GM12878 (cell line): Measurements from ENCODE around the gene CNNM3. TPM values are rescaled to one million over a fixed set of nuclear protein-coding genes. Genes with fewer than 3 reads are reported as not detected.

ENCODE experiments used
- ATAC-seq: fragments of 200-7000 bp; cut with Tn5 transposase; 3 replicates; pipeline ENCODE4 v1.9.1; 2020; ENCODE audit warnings: mild to moderate bottlenecking, moderate library complexity
- BruUV-seq: library from RNA; stranded (reverse); fragments of 400-500 nt; replicated peaks from 2 replicates; lab custom pipeline; 2021; lab: Mats Ljungman, UMichigan
- CTCF ChIA-PET: fragments of 300-600 bp; sonication (Branson Sonifier 250); formaldehyde crosslinking; extraction: SDS; loops from one replicate; lab custom pipeline; 2021; ENCODE audit warnings: inconsistent platforms; lab: Yijun Ruan, JAX
- POLR2A ChIA-PET: fragments of 350-600 bp; formaldehyde crosslinking; extraction: SDS; loops from one replicate; lab custom pipeline; 2021; ENCODE audit warnings: inconsistent platforms; lab: Charles Lee
- RAD21 ChIA-PET: fragments of 300-600 bp; sonication (Branson Sonifier 250); formaldehyde crosslinking; loops from one replicate; lab custom pipeline; 2023; ENCODE audit warnings: antibody characterized with exemption; ENCODE audit not compliant: unreplicated experiment; lab: Charles Lee
- SMC1A ChIA-PET: fragments of 300-600 bp; sonication (Branson Sonifier 250); formaldehyde crosslinking; loops from one replicate; lab custom pipeline; 2023; ENCODE audit not compliant: unreplicated experiment, uncharacterized antibody; lab: Charles Lee
- DNase-seq: peaks from one replicate; pipeline ENCODE4 v3.0.0-alpha.2; 2011; ENCODE audit warnings: low read depth, low spot score
- FAIRE-seq: peaks from 3 replicates; lab custom pipeline; 2011; peaks lifted over from hg19 to GRCh38; lab: Jason Lieb, UNC
- H2AFZ ChIP-seq: 2 replicates; pipeline ENCODE4 v1.6.0; 2011; ENCODE audit warnings: low read depth, low read length, control low read depth; ENCODE audit not compliant: control insufficient read depth
- H3K27ac ChIP-seq: 2 replicates; pipeline ENCODE4 v1.5.1; 2011; ENCODE audit warnings: control low read depth; ENCODE audit not compliant: control insufficient read depth, insufficient read depth
- H3K27me3 ChIP-seq, 2 experiments: replicated peaks in 1 of 2; 2 replicates each; pipeline versions ENCODE4 v1.6.0 to v1.6.1; 2011; ENCODE audit warnings: low read length in 1 of 2; ENCODE audit not compliant: control insufficient read depth in 2 of 2, insufficient read depth in 2 of 2
- H3K36me3 ChIP-seq, 2 experiments: 2 replicates each; pipeline ENCODE4 v1.5.1; 2011; ENCODE audit warnings: low read length in 1 of 2; ENCODE audit not compliant: control insufficient read depth in 2 of 2, insufficient read depth in 2 of 2
- H3K4me1 ChIP-seq: 2 replicates; pipeline ENCODE4 v1.6.1; 2011; ENCODE audit warnings: mild to moderate bottlenecking, low read length, moderate library complexity, mixed read lengths; ENCODE audit not compliant: control insufficient read depth, insufficient read depth
- H3K4me2 ChIP-seq: 2 replicates; pipeline ENCODE4 v1.6.0; 2011; ENCODE audit warnings: control low read depth; ENCODE audit not compliant: control insufficient read depth, insufficient read depth
- H3K4me3 ChIP-seq: fragments of 200-600 bp; sonication (generic); 2 replicates; pipeline ENCODE4 v1.5.1; 2016
- H3K79me2 ChIP-seq: 2 replicates; pipeline ENCODE4 v1.6.0; 2011; ENCODE audit warnings: low read length; ENCODE audit not compliant: control insufficient read depth, insufficient read depth
- H3K9ac ChIP-seq: 2 replicates; pipeline ENCODE4 v1.8.0; 2011; ENCODE audit warnings: low read length, control low read depth, mixed read lengths; ENCODE audit not compliant: control insufficient read depth, insufficient read depth
- H3K9me3 ChIP-seq: replicated peaks from 3 replicates; pipeline ENCODE4 v1.5.1; 2011; ENCODE audit warnings: mild to moderate bottlenecking, low read length; ENCODE audit not compliant: control insufficient read depth, insufficient read depth
- H4K20me1 ChIP-seq: 2 replicates; pipeline ENCODE4 v1.6.0; 2011; ENCODE audit not compliant: control insufficient read depth, insufficient read depth
- BMI1 ChIP-seq: fragments of 450-650 bp; IDR thresholded peaks from 2 replicates; pipeline ENCODE4 v1.6.1; 2016; ENCODE audit warnings: mild to moderate bottlenecking, moderate library complexity, borderline replicate concordance
- CTCF ChIP-seq, 3 experiments: IDR thresholded peaks in 2 of 3; conservative IDR thresholded peaks in 1 of 3; 2 replicates each; pipeline ENCODE4 v1.5.1; 2011; ENCODE audit warnings: low read depth in 3 of 3, low read length in 3 of 3, mild to moderate bottlenecking in 3 of 3, control low read depth in 2 of 3, moderate library complexity in 2 of 3, inconsistent platforms in 1 of 3, mixed read lengths in 1 of 3; ENCODE audit not compliant: control insufficient read depth in 2 of 3, insufficient read depth in 1 of 3; ENCODE audit errors: extremely low read depth in 1 of 3
- ETV6 ChIP-seq, 2 experiments: fragments of 450-650 bp in 1 of 2; IDR thresholded peaks in 1 of 2; conservative IDR thresholded peaks in 1 of 2; 2 replicates each; pipeline ENCODE4 v1.6.1; 2014; ENCODE audit warnings: antibody characterized with exemption in 1 of 2, borderline replicate concordance in 1 of 2, low read depth in 1 of 2, mild to moderate bottlenecking in 1 of 2, moderate library complexity in 1 of 2
- EZH2 ChIP-seq: IDR thresholded peaks from 2 replicates; pipeline ENCODE4 v1.6.1; 2012; ENCODE audit warnings: low read depth, mild to moderate bottlenecking, control low read depth, inconsistent platforms, low read length, borderline replicate concordance; ENCODE audit not compliant: control insufficient read depth
- GATAD2B ChIP-seq: fragments of 450-650 bp; conservative IDR thresholded peaks from 2 replicates; pipeline ENCODE4 v1.6.1; 2017; ENCODE audit warnings: low read depth, mild to moderate bottlenecking, moderate library complexity
- IRF5 ChIP-seq: fragments of 450-650 bp; IDR thresholded peaks from 2 replicates; pipeline ENCODE4 v1.6.1; 2017; ENCODE audit warnings: borderline replicate concordance
- POLR2A ChIP-seq: IDR thresholded peaks from 2 replicates; pipeline ENCODE4 v1.6.1; 2011; ENCODE audit warnings: low read depth, mild to moderate bottlenecking, low read length
- POU2F2 ChIP-seq: IDR thresholded peaks from 3 replicates; pipeline ENCODE4 v1.6.1; 2011; ENCODE audit warnings: low read depth, mild to moderate bottlenecking, low read length, borderline replicate concordance
- SUZ12 ChIP-seq: fragments of 200-600 bp; sonication (generic); IDR thresholded peaks from one replicate; pipeline ENCODE4 v1.6.1; 2018; ENCODE audit warnings: antibody characterized with exemption, mild to moderate bottlenecking; ENCODE audit not compliant: unreplicated experiment
- USF2 ChIP-seq: IDR thresholded peaks from 2 replicates; pipeline ENCODE4 v1.6.1; 2011; ENCODE audit warnings: low read depth, low read length, improper control_type of control experiment, borderline replicate concordance
- WGBS: methylation state at CpG from one replicate; pipeline ENCODE4 v1.1.6; 2016; ENCODE audit warnings: low lambda C conversion rate; ENCODE audit not compliant: insufficient replicate concordance, insufficient coverage; ENCODE audit errors: missing lambda C conversion rate; 5-methylcytosine and 5-hydroxymethylcytosine counted together
- in situ Hi-C: fragments of 300-500 bp; cut with MboI; formaldehyde crosslinking; loops from 9 replicates; pipeline ENCODE4 v1.14.3; 2018; ENCODE audit warnings: mixed read lengths
- intact Hi-C: fragments of 100-400 bp; cut with micrococcal nuclease; formaldehyde crosslinking; loops from one replicate; pipeline ENCODE4 v1.14.2; 2022; ENCODE audit not compliant: unreplicated experiment
- polyA plus RNA-seq, 11 experiments: library from polyadenylated mRNA; depleted of rRNA in 4 of 11; unstranded in 6 of 11; stranded (reverse) in 5 of 11; fragments of >200 nt; fragmentation: Nextera tagmentation in 4 of 11; fragmentation: Illumina TruSeq in 1 of 11; extraction: Ambion mirVana in 4 of 11; extraction: Trizol in 1 of 11; gene quantifications; 1 replicate in 1 of 11; 2 replicates in 10 of 11; pipeline versions ENCODE4 v1.2.1 to v1.2.3, GENCODE V29; 2011 to 2016; ENCODE audit warnings: inconsistent platforms in 2 of 11, missing spikeins in 2 of 11, low read depth in 1 of 11
- total RNA-seq, 4 experiments: library from RNA; depleted of rRNA in 3 of 4; stranded (reverse); fragments of >200 nt in 3 of 4; fragmentation: Illumina TruSeq in 1 of 4; extraction: Trizol in 1 of 4; gene quantifications; 2 replicates each; pipeline versions ENCODE4 v1.2.1 to v1.2.3, GENCODE V29; 2013 to 2021

The CNNM3 gene
- total and polyA plus RNA-seq, 10 of the 15 experiments (the other 5 are each of a cell fraction or from before 2014, with no cell fraction given): 0.72 to 14.3 (median 4.0) TPM

GRCh38 chr2:96798733-96799622 lies 17.1 kb upstream of the CNNM3 start:
- ChIA-PET POLR2A (no interaction called here), RAD21 (interaction anchor here (1.3 to 2.1 kb wide), 2 partner anchors 33 to 37 kb away, joined by 4 to 15 read pairs; partner anchors contain the start of gene CNNM4), CTCF (interaction anchor here (0.7 to 2.6 kb wide), 4 partner anchors 20 to 288 kb away, joined by 3 to 10 read pairs (median 4); no protein-coding TSS in a partner anchor), SMC1A (interaction anchor here (2.4 kb wide), 1 partner anchor 36 kb away, joined by 16 read pairs; no protein-coding TSS in a partner anchor)
- in situ Hi-C loops (no loop called here), intact Hi-C loops (no loop called here)
- Histone ChIP-seq H2AFZ (no peak overlapping the region), H3K9ac (no peak overlapping the region), H3K9me3 (no peaks in the 10 kb centered on the region), H3K36me3 (peaks cover 20 to 23% of the 10 kb centered on the region in 2 experiments), H4K20me1 (no peaks in the 10 kb centered on the region), H3K79me2 (no peaks in the 10 kb centered on the region; the same call in 1 of the 2 replicates), H3K4me1 (peaks cover 18% of the 10 kb centered on the region), H3K27ac (no peak overlapping the region), H3K27me3 (no peaks in the 10 kb centered on the region), H3K4me2 (no peak overlapping the region), H3K4me3 (no peak overlapping the region)
- ATAC-seq: no peak
- 0 out of 2 replicates have a peak, but pooled peaks have one; percentile 5 for TF ChIP-seq POLR2A
- TF ChIP-seq USF2: no peak
- no peak for DNase-seq
- WGBS: 86% methylated on average over 23 of the region's 23 CpGs
- FAIRE-seq: no peak
- BruUV-seq: no TSS peak

GRCh38 chr2:96799623-96799935 lies 16.5 kb upstream of the CNNM3 start:
- H3K79me2 ChIP-seq: no peaks in the 10 kb centered on the region; the same call in 1 of the 2 replicates
- FAIRE-seq: no peak
- peaks cover 20 to 23% of the 10 kb centered on the region in 2 experiments for H3K36me3 ChIP-seq
- intact Hi-C loops: no loop called here
- H3K4me3 ChIP-seq: no peak overlapping the region
- H3K9me3 ChIP-seq: no peaks in the 10 kb centered on the region
- H3K4me1 ChIP-seq: peaks cover 18% of the 10 kb centered on the region
- no peaks in the 10 kb centered on the region for H4K20me1 ChIP-seq
- no peaks in the 10 kb centered on the region for H3K27me3 ChIP-seq
- CTCF ChIA-PET: interaction anchor here (0.7 to 2.6 kb wide), 8 partner anchors 21 to 289 kb away, joined by 3 to 42 read pairs (median 4); partner anchors contain the start of gene CNNM4
- no peak overlapping the region for H3K4me2 ChIP-seq
- H2AFZ ChIP-seq: no peak overlapping the region
- ATAC-seq: no peak
- DNase-seq: no peak
- in situ Hi-C loops: no loop called here
- POLR2A ChIA-PET: no interaction called here
- WGBS: 95% methylated on average over 8 of the region's 8 CpGs
- SMC1A ChIA-PET: interaction anchor here (0.9 to 2.4 kb wide), 4 partner anchors 25 to 313 kb away, joined by 3 to 16 read pairs (median 4); partner anchors contain the start of genes ANKRD36 and CNNM4
- H3K27ac ChIP-seq: no peak overlapping the region
- BruUV-seq: no TSS peak
- RAD21 ChIA-PET: interaction anchor here (1.9 to 2.1 kb wide), 2 partner anchors 32 to 38 kb away, joined by 6 to 15 read pairs; partner anchors contain the start of gene CNNM4
- H3K9ac ChIP-seq: no peak overlapping the region
- TF ChIP-seq BMI1 (no peak), POU2F2 (no peak), EZH2 (no peak), ETV6 (conservative IDR thresholded peaks at IDR 0.05 in 1 of 2, IDR thresholded peaks at IDR 0.05 in 1 of 2; ENCODE audit: borderline replicate concordance in 1 of 2, low read depth in 1 of 2) (no peak), GATAD2B (no peak), IRF5 (no peak), SUZ12 (no peak), CTCF (IDR thresholded peaks at IDR 0.05 in 2 of 3, conservative IDR thresholded peaks at IDR 0.05 in 1 of 3; ENCODE audit: control insufficient read depth in 2 of 3, extremely low read depth in 1 of 3, insufficient read depth in 1 of 3, low read depth in 3 of 3, low read length in 3 of 3) (no peak)
